Endothelial cell of umbilical vein (primary cell): ENCODE measurements around the gene TCF7L2.

Experiments
- EZH2 ChIP-seq: IDR thresholded peaks from 2 replicates; pipeline ENCODE4 v1.6.1; 2012; ENCODE audit warnings: borderline replicate concordance, low read depth, mild to moderate bottlenecking, moderate library complexity, low read length, inconsistent platforms; ENCODE audit not compliant: severe bottlenecking
- MYC ChIP-seq: IDR thresholded peaks from one replicate; pipeline ENCODE4 v1.6.1; 2011; ENCODE audit warnings: mild to moderate bottlenecking, low read depth, low read length
- POLR2A ChIP-seq: IDR thresholded peaks from 2 replicates; pipeline ENCODE4 v1.6.1; 2012; ENCODE audit warnings: low read depth, mild to moderate bottlenecking, control low read depth, low read length
- POLR2AphosphoS5 ChIP-seq: IDR thresholded peaks from 2 replicates; pipeline ENCODE4 v1.6.1; 2012; ENCODE audit warnings: low read depth, mild to moderate bottlenecking, control low read depth, low read length, moderate library complexity; ENCODE audit not compliant: insufficient read depth
- TF ChIP-seq, protein P1 (sequence below), 2 donors: IDR thresholded peaks; 1 replicate in 1 of 2; 2 replicates in 1 of 2; pipeline ENCODE4 v1.5.1; 2011; ENCODE audit warnings: low read length in 2 of 2, mild to moderate bottlenecking in 2 of 2, moderate library complexity in 2 of 2, control low read depth in 1 of 2, inconsistent platforms in 1 of 2, low read depth in 1 of 2; ENCODE audit not compliant: insufficient read depth in 1 of 2; ENCODE audit errors: extremely low read depth in 1 of 2

GRCh38 chr10:112964482-112964881, 14.4 kb downstream of the TCF7L2 start:
- TF ChIP-seq, protein P1, sequence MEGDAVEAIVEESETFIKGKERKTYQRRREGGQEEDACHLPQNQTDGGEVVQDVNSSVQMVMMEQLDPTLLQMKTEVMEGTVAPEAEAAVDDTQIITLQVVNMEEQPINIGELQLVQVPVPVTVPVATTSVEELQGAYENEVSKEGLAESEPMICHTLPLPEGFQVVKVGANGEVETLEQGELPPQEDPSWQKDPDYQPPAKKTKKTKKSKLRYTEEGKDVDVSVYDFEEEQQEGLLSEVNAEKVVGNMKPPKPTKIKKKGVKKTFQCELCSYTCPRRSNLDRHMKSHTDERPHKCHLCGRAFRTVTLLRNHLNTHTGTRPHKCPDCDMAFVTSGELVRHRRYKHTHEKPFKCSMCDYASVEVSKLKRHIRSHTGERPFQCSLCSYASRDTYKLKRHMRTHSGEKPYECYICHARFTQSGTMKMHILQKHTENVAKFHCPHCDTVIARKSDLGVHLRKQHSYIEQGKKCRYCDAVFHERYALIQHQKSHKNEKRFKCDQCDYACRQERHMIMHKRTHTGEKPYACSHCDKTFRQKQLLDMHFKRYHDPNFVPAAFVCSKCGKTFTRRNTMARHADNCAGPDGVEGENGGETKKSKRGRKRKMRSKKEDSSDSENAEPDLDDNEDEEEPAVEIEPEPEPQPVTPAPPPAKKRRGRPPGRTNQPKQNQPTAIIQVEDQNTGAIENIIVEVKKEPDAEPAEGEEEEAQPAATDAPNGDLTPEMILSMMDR (IDR thresholded peaks at IDR 0.05; ENCODE audit: extremely low read depth in 1 of 2, insufficient read depth in 1 of 2, low read depth in 1 of 2, low read length in 2 of 2) = no peak
- no peak for TF ChIP-seq POLR2A
- no peak for TF ChIP-seq EZH2
- no peak for TF ChIP-seq POLR2AphosphoS5
- no peak for TF ChIP-seq MYC
